ENCODE data around the gene PACSIN2. TPM values are rescaled to one million over a fixed set of nuclear protein-coding genes. Genes with fewer than 3 reads are reported as not detected.
"Not testable (repeated sequence)": the region's sequence is repeated elsewhere in the genome, so short reads cannot be mapped to it uniquely, and the experiment has no call there.

Gene PACSIN2
- total and polyA plus RNA-seq, 10 of the 15 experiments (the other 5 are each of a cell fraction or from before 2014, with no cell fraction given) = 0.93 to 78.7 (median 46.8) TPM

GRCh38 chr22:43017525-43018460 is 2.8 kb upstream of the PACSIN2 start:
- intact Hi-C loops (cut with micrococcal nuclease; ENCODE audit: unreplicated experiment) = no loop called here

GRCh38 chr22:43016150-43016549 is 1.2 kb upstream of the PACSIN2 start:
- intact Hi-C loops (cut with micrococcal nuclease; ENCODE audit: unreplicated experiment); H2AFZ ChIP-seq (ENCODE audit: control insufficient read depth, low read depth, low read length): not testable (repeated sequence)
- POLR2A ChIA-PET = interaction anchor here (1.2 to 4.4 kb wide), 4 partner anchors 14 to 171 kb away, joined by 3 to 63 read pairs (median 3); partner anchors contain the start of gene TTLL12

More at GRCh38 chr22:43017525-43018460, 2.8 kb upstream of the PACSIN2 start:
- no peaks in the 10 kb centered on the region for H3K36me3 ChIP-seq (ENCODE audit: control insufficient read depth in 2 of 2, insufficient read depth in 2 of 2, low read length in 1 of 2)
- TF ChIP-seq, protein P1, sequence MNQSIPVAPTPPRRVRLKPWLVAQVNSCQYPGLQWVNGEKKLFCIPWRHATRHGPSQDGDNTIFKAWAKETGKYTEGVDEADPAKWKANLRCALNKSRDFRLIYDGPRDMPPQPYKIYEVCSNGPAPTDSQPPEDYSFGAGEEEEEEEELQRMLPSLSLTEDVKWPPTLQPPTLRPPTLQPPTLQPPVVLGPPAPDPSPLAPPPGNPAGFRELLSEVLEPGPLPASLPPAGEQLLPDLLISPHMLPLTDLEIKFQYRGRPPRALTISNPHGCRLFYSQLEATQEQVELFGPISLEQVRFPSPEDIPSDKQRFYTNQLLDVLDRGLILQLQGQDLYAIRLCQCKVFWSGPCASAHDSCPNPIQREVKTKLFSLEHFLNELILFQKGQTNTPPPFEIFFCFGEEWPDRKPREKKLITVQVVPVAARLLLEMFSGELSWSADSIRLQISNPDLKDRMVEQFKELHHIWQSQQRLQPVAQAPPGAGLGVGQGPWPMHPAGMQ (IDR thresholded peaks at IDR 0.05; ENCODE audit: borderline replicate concordance) = no peak
- no peak for TF ChIP-seq MAX (IDR thresholded peaks at IDR 0.05; ENCODE audit: low read depth, low read length)
- TF ChIP-seq GABPA (IDR thresholded peaks at IDR 0.05; ENCODE audit: low read depth) = no peak
- peak; percentile 75 for TF ChIP-seq RAD51 (IDR thresholded peaks at IDR 0.05)
- peak; percentile 63 for TF ChIP-seq USF1 (IDR thresholded peaks at IDR 0.05; ENCODE audit: borderline replicate concordance, extremely low read length, insufficient read depth, low read depth, low read length)
- TF ChIP-seq ZSCAN29 (IDR thresholded peaks at IDR 0.05) = no peak
- peak in 1 of 2 experiments; percentile 52; a peak in 2 of 4 replicates for TF ChIP-seq BHLHE40 (IDR thresholded peaks at IDR 0.05; ENCODE audit: borderline replicate concordance in 1 of 2, low read depth in 2 of 2, low read length in 1 of 2)
- no TSS peak for BruUV-seq (replicated peaks)
- no peak overlapping the region for H2AFZ ChIP-seq (ENCODE audit: control insufficient read depth, low read depth, low read length)
- FAIRE-seq (no peak), DNase-seq (ENCODE audit: low read depth, low spot score) (no peak), ATAC-seq (no peak)
- ChIA-PET RAD21 (ENCODE audit: unreplicated experiment) (no interaction called here), SMC1A (ENCODE audit: uncharacterized antibody, unreplicated experiment) (no interaction called here), CTCF (interaction anchor here (0.6 to 2.5 kb wide), 3 partner anchors 16 to 235 kb away, joined by 3 to 7 read pairs (median 3); no protein-coding TSS in a partner anchor), POLR2A (no interaction called here)
- no peaks in the 10 kb centered on the region for H3K9me3 ChIP-seq (replicated peaks; ENCODE audit: control insufficient read depth, insufficient read depth, low read length)
- no peak overlapping the region for H3K4me2 ChIP-seq (ENCODE audit: control insufficient read depth, insufficient read depth)
- H3K27me3 ChIP-seq (replicated peaks in 1 of 2; ENCODE audit: control insufficient read depth in 2 of 2, insufficient read depth in 2 of 2, low read length in 1 of 2) = no peaks in the 10 kb centered on the region
- H3K79me2 ChIP-seq (ENCODE audit: control insufficient read depth, insufficient read depth, low read length) = peaks cover 21% of the 10 kb centered on the region
- H3K27ac ChIP-seq (ENCODE audit: control insufficient read depth, insufficient read depth) = no peak overlapping the region
- 66% methylated on average over 10 of the region's 10 CpGs for WGBS (ENCODE audit: insufficient coverage, insufficient replicate concordance, low lambda C conversion rate, missing lambda C conversion rate)
- no peaks in the 10 kb centered on the region for H3K4me1 ChIP-seq (ENCODE audit: control insufficient read depth, insufficient read depth, low read length)
- no peak overlapping the region for H3K9ac ChIP-seq (ENCODE audit: control insufficient read depth, insufficient read depth, low read length)
- H3K4me3 ChIP-seq = no peak overlapping the region
- H4K20me1 ChIP-seq (ENCODE audit: control insufficient read depth, insufficient read depth) = peaks cover 5% of the 10 kb centered on the region; the same call in 1 of the 2 replicates
- in situ Hi-C loops (cut with MboI) = no loop called here

More at GRCh38 chr22:43016150-43016549, 1.2 kb upstream of the PACSIN2 start:
- H3K27me3 ChIP-seq (replicated peaks in 1 of 2; ENCODE audit: control insufficient read depth in 2 of 2, insufficient read depth in 2 of 2, low read length in 1 of 2); BruUV-seq (replicated peaks); DNase-seq (ENCODE audit: low read depth, low spot score); H3K4me2 ChIP-seq (ENCODE audit: control insufficient read depth, insufficient read depth); H3K27ac ChIP-seq (ENCODE audit: control insufficient read depth, insufficient read depth); H3K4me1 ChIP-seq (ENCODE audit: control insufficient read depth, insufficient read depth, low read length); FAIRE-seq; H3K4me3 ChIP-seq; H4K20me1 ChIP-seq (ENCODE audit: control insufficient read depth, insufficient read depth); H3K9me3 ChIP-seq (replicated peaks; ENCODE audit: control insufficient read depth, insufficient read depth, low read length); in situ Hi-C loops (cut with MboI); ATAC-seq; H3K9ac ChIP-seq (ENCODE audit: control insufficient read depth, insufficient read depth, low read length); H3K36me3 ChIP-seq (ENCODE audit: control insufficient read depth in 2 of 2, insufficient read depth in 2 of 2, low read length in 1 of 2): not testable (repeated sequence)
- H3K79me2 ChIP-seq (ENCODE audit: control insufficient read depth, insufficient read depth, low read length) = peaks cover 37% of the 10 kb centered on the region
- ChIA-PET CTCF (interaction anchor here (1.3 to 4.6 kb wide), 4 partner anchors 12 to 148 kb away, joined by 4 to 20 read pairs (median 8); no protein-coding TSS in a partner anchor), SMC1A (ENCODE audit: uncharacterized antibody, unreplicated experiment) (interaction anchor here (0.7 to 5.8 kb wide), 4 partner anchors 14 to 466 kb away, joined by 3 to 62 read pairs (median 4); no protein-coding TSS in a partner anchor), RAD21 (ENCODE audit: unreplicated experiment) (interaction anchor here (1.1 to 4.1 kb wide), 2 partner anchors 16 to 17 kb away, joined by 3 to 14 read pairs; no protein-coding TSS in a partner anchor)
- 86% methylated on average over 5 of the region's 5 CpGs for WGBS (ENCODE audit: insufficient coverage, insufficient replicate concordance, low lambda C conversion rate, missing lambda C conversion rate)

Measured in GM12878 (cell line).